Fibroblast of skin of left quadriceps (primary cell): ENCODE results near the gene NACC1.

Experiments
- DNase-seq, 2 experiments: peaks; one replicate each; pipeline ENCODE4 v3.0.0-alpha.2; 2013; ENCODE audit warnings: low read depth in 2 of 2

NACC1 gene

GRCh38 chr19:13087795-13088537, 30.1 kb upstream of the NACC1 start:
- no peak for DNase-seq

- DNase-seq: no peak
Measured at GRCh38 chr19:13089139-13089856, 28.8 kb upstream of the NACC1 start.

- DNase-seq: no peak
Measured at GRCh38 chr19:13089857-13090507, 28.1 kb upstream of the NACC1 start.

GRCh38 chr19:13090511-13091231, 27.4 kb upstream of the NACC1 start:
- no peak for DNase-seq

- DNase-seq: peak; percentile 85 to 86
Measured at GRCh38 chr19:13091400-13092157, 26.5 kb upstream of the NACC1 start.

- DNase-seq: no peak
Measured at GRCh38 chr19:13092158-13092543, 25.9 kb upstream of the NACC1 start.

- no peak for DNase-seq
Measured at GRCh38 chr19:13092606-13093235, 25.3 kb upstream of the NACC1 start.

- DNase-seq: peak; percentile 65 to 67
Measured at GRCh38 chr19:13093407-13094105, 24.5 kb upstream of the NACC1 start.

GRCh38 chr19:13094106-13094504, 24.0 kb upstream of the NACC1 start:
- no peak for DNase-seq

- DNase-seq: no peak
Measured at GRCh38 chr19:13094771-13095392, 23.2 kb upstream of the NACC1 start.

- DNase-seq: no peak
Measured at GRCh38 chr19:13095393-13095784, 22.7 kb upstream of the NACC1 start.

GRCh38 chr19:13095934-13096927, 21.8 kb upstream of the NACC1 start:
- no peak for DNase-seq

- no peak for DNase-seq
Measured at GRCh38 chr19:13097033-13097462, 21.0 kb upstream of the NACC1 start.

- DNase-seq: no peak
Measured at GRCh38 chr19:13097463-13098258, 20.4 kb upstream of the NACC1 start.

- peak in 1 of 2 experiments; percentile 41 for DNase-seq
Measured at GRCh38 chr19:13098277-13099072, 19.6 kb upstream of the NACC1 start.

GRCh38 chr19:13099073-13099999, 18.7 kb upstream of the NACC1 start:
- DNase-seq: no peak
